BE2C (cell line): ENCODE results near the gene ST6GALNAC2.
"Not testable (repeated sequence)": the region's sequence is repeated elsewhere in the genome, so short reads cannot be mapped to it uniquely, and the experiment has no call there.

Source experiments
- DNase-seq: peaks from one replicate; pipeline ENCODE4 v3.0.0-alpha.2; 2020
- H3K27me3 ChIP-seq: fragments of 250-450 bp; sonication (Bioruptor Pico); 2 replicates; pipeline ENCODE4 v1.5.1; 2020; ENCODE audit warnings: mild to moderate bottlenecking
- H3K36me3 ChIP-seq: fragments of 250-450 bp; sonication (Bioruptor Pico); 2 replicates; pipeline ENCODE4 v1.5.1; 2020; ENCODE audit warnings: mild to moderate bottlenecking
- H3K4me1 ChIP-seq: fragments of 250-450 bp; sonication (Bioruptor Pico); 2 replicates; pipeline ENCODE4 v1.5.1; 2020
- H3K4me3 ChIP-seq: 2 replicates; pipeline ENCODE4 v1.5.1; 2011; ENCODE audit warnings: low read depth, low read length
- H3K9me3 ChIP-seq: fragments of 250-450 bp; sonication (Bioruptor Pico); 2 replicates; pipeline ENCODE4 v1.5.1; 2020
- CTCF ChIP-seq: IDR thresholded peaks from 2 replicates; pipeline ENCODE4 v1.5.1; 2012; ENCODE audit warnings: mild to moderate bottlenecking, low read depth, low read length

ST6GALNAC2 gene

GRCh38 chr17:76523084-76524037 is 62.3 kb downstream of the ST6GALNAC2 start:
- Histone ChIP-seq H3K4me3 (peak overlapping the region; percentile 27; the same call in 1 of the 2 replicates), H3K9me3 (no peaks in the 10 kb centered on the region), H3K4me1 (peaks cover 30% of the 10 kb centered on the region), H3K27me3 (no peaks in the 10 kb centered on the region), H3K36me3 (peaks cover 2% of the 10 kb centered on the region)
- DNase-seq: peak; percentile 82
- TF ChIP-seq CTCF: peak; percentile 96

- H3K4me1 ChIP-seq: peaks cover 20% of the 10 kb centered on the region
- not testable (repeated sequence) for H3K4me3 ChIP-seq, H3K36me3 ChIP-seq, DNase-seq, H3K9me3 ChIP-seq, H3K27me3 ChIP-seq
These were observed 64.0 kb downstream of the ST6GALNAC2 start for GRCh38 chr17:76521683-76522082.

GRCh38 chr17:76521262-76521661 is 64.4 kb downstream of the ST6GALNAC2 start:
- H3K27me3 ChIP-seq: no peaks in the 10 kb centered on the region
- no peak for DNase-seq
- H3K36me3 ChIP-seq: no peaks in the 10 kb centered on the region
- H3K4me3 ChIP-seq: no peak overlapping the region
- H3K9me3 ChIP-seq: no peaks in the 10 kb centered on the region
- TF ChIP-seq CTCF: no peak
- H3K4me1 ChIP-seq: peaks cover 18% of the 10 kb centered on the region

- TF ChIP-seq CTCF: no peak
- Histone ChIP-seq H3K4me3 (no peak overlapping the region), H3K9me3 (no peaks in the 10 kb centered on the region), H3K27me3 (no peaks in the 10 kb centered on the region), H3K36me3 (no peaks in the 10 kb centered on the region), H3K4me1 (peaks cover 6% of the 10 kb centered on the region)
- peak; percentile 4 for DNase-seq
These were observed 66.4 kb downstream of the ST6GALNAC2 start for GRCh38 chr17:76519048-76519966.

- H3K36me3 ChIP-seq: no peaks in the 10 kb centered on the region
- H3K4me3 ChIP-seq: no peak overlapping the region
- H3K9me3 ChIP-seq: no peaks in the 10 kb centered on the region
- no peaks in the 10 kb centered on the region for H3K27me3 ChIP-seq
- TF ChIP-seq CTCF: no peak
- no peaks in the 10 kb centered on the region for H3K4me1 ChIP-seq
- DNase-seq: peak; percentile 5
These were observed 68.0 kb downstream of the ST6GALNAC2 start for GRCh38 chr17:76517638-76518038.
